A549 (cell line): ENCODE results near the gene ETV7. TPM values are rescaled to one million over a fixed set of nuclear protein-coding genes. Genes with fewer than 3 reads are reported as not detected.

Experiments
- ATAC-seq, 2 experiments: fragments of 200-7000 bp in 1 of 2; fragments of >200 bp in 1 of 2; cut with Nextera tagmentation in 1 of 2; cut with Tn5 transposase in 1 of 2; 3 replicates each; pipeline versions ENCODE4 v1.8.0 to v1.9.1; 2018 to 2020; ENCODE audit warnings: mild to moderate bottlenecking in 1 of 2, moderate library complexity in 1 of 2
- CTCF ChIA-PET: fragments of 300-600 bp; sonication (Branson Sonifier 250); formaldehyde crosslinking; extraction: SDS; loops from one replicate; lab custom pipeline; 2021; ENCODE audit warnings: antibody characterized with exemption, inconsistent platforms; lab: Yijun Ruan, JAX
- POLR2A ChIA-PET: fragments of 350-600 bp; formaldehyde crosslinking; extraction: SDS; loops from one replicate; lab custom pipeline; 2021; ENCODE audit warnings: antibody characterized with exemption, inconsistent platforms; lab: Yijun Ruan, JAX
- DNase-seq, 2 experiments: peaks; one replicate each; pipeline versions ENCODE4 v3.0.0 to v3.0.0-alpha.2; 2011 to 2016; ENCODE audit warnings: low read depth in 1 of 2, low spot score in 1 of 2
- FAIRE-seq: peaks from 2 replicates; lab custom pipeline; 2011; peaks lifted over from hg19 to GRCh38; lab: Jason Lieb, UNC
- H3K27ac ChIP-seq, 2 experiments: fragments of >200 bp; sonication (Bioruptor Twin); formaldehyde crosslinking; 3 replicates each; pipeline ENCODE4 v1.5.1; 2016 to 2017
- H3K4me1 ChIP-seq: fragments of >200 bp; sonication (Bioruptor Twin); formaldehyde crosslinking; 3 replicates; pipeline ENCODE4 v1.6.1; 2016
- H3K4me2 ChIP-seq: fragments of >200 bp; sonication (Bioruptor Twin); formaldehyde crosslinking; 3 replicates; pipeline ENCODE4 v1.6.1; 2016
- H3K4me3 ChIP-seq: fragments of >200 bp; sonication (Bioruptor Twin); formaldehyde crosslinking; 3 replicates; pipeline ENCODE4 v1.5.1; 2016
- H3K9me3 ChIP-seq: fragments of >200 bp; sonication (Bioruptor Twin); formaldehyde crosslinking; 3 replicates; pipeline ENCODE4 v1.6.1; 2016
- ATOH8 ChIP-seq: fragments of 250-450 bp; sonication (Bioruptor Pico); IDR thresholded peaks from 2 replicates; pipeline ENCODE4 v1.5.0; 2020; ENCODE audit warnings: low read depth, mild to moderate bottlenecking, moderate library complexity
- CHD2 ChIP-seq: fragments of 150-350 bp; IDR thresholded peaks from 2 replicates; pipeline ENCODE4 v1.6.1; 2014; ENCODE audit warnings: low read length; ENCODE audit not compliant: partially characterized antibody
- CHD4 ChIP-seq: fragments of 200-600 bp; sonication (generic); IDR thresholded peaks from 2 replicates; pipeline ENCODE4 v1.6.1; 2016; ENCODE audit warnings: antibody characterized with exemption, mild to moderate bottlenecking, borderline replicate concordance
- E2F6 ChIP-seq: IDR thresholded peaks from 2 replicates; pipeline ENCODE4 v1.6.1; 2012; ENCODE audit warnings: low read depth, borderline replicate concordance
- EHF ChIP-seq: fragments of 250-450 bp; sonication (Bioruptor Pico); IDR thresholded peaks from 2 replicates; pipeline ENCODE4 v1.5.0; 2020; ENCODE audit warnings: mild to moderate bottlenecking
- ESRRA ChIP-seq: fragments of 150-350 bp; IDR thresholded peaks from 2 replicates; pipeline ENCODE4 v1.6.1; 2014; ENCODE audit warnings: mild to moderate bottlenecking, low read length, borderline replicate concordance
- FOSB ChIP-seq: fragments of 250-450 bp; sonication (Bioruptor Pico); IDR thresholded peaks from 2 replicates; pipeline ENCODE4 v1.5.0; 2020; ENCODE audit warnings: mild to moderate bottlenecking, moderate library complexity
- FOSL2 ChIP-seq, 2 experiments: fragments of 450-650 bp in 1 of 2; fragments of >200 bp in 1 of 2; sonication (Bioruptor Twin) in 1 of 2; formaldehyde crosslinking; IDR thresholded peaks; 2 replicates each; pipeline versions ENCODE4 v1.5.0 to v1.6.1; 2016 to 2020; ENCODE audit warnings: mild to moderate bottlenecking in 1 of 2, moderate library complexity in 1 of 2
- FOXS1 ChIP-seq: fragments of 250-450 bp; sonication (Bioruptor Pico); IDR thresholded peaks from 2 replicates; pipeline ENCODE4 v1.5.0; 2020; ENCODE audit warnings: mild to moderate bottlenecking, moderate library complexity
- GATA3 ChIP-seq: IDR thresholded peaks from 2 replicates; pipeline ENCODE4 v1.6.1; 2012; ENCODE audit warnings: borderline replicate concordance
- HMGXB4 ChIP-seq: fragments of 250-450 bp; sonication (Bioruptor Pico); IDR thresholded peaks from 2 replicates; pipeline ENCODE4 v1.5.0; 2021; ENCODE audit warnings: mild to moderate bottlenecking, moderate library complexity, borderline replicate concordance
- HOXB13 ChIP-seq: fragments of 250-450 bp; sonication (Bioruptor Pico); IDR thresholded peaks from 2 replicates; pipeline ENCODE4 v1.5.0; 2020; ENCODE audit warnings: low read depth, mild to moderate bottlenecking, moderate library complexity
- JUN ChIP-seq, 2 experiments: fragments of >200 bp; sonication (Bioruptor Twin); formaldehyde crosslinking; IDR thresholded peaks; 2 replicates in 1 of 2; 3 replicates in 1 of 2; pipeline ENCODE4 v1.6.1; 2016 to 2017
- MAFK ChIP-seq: fragments of 450-650 bp; IDR thresholded peaks from 2 replicates; pipeline ENCODE4 v1.6.1; 2014; ENCODE audit not compliant: partially characterized antibody
- MAX ChIP-seq: IDR thresholded peaks from 2 replicates; pipeline ENCODE4 v1.6.1; 2012
- NR3C1 ChIP-seq: fragments of >200 bp; sonication (Bioruptor Twin); formaldehyde crosslinking; IDR thresholded peaks from 3 replicates; pipeline ENCODE4 v1.6.1; 2017
- RCOR1 ChIP-seq: fragments of 150-350 bp; IDR thresholded peaks from 2 replicates; pipeline ENCODE4 v1.6.1; 2014; ENCODE audit warnings: antibody characterized with exemption, low read length, low read depth
- RNF2 ChIP-seq: fragments of 200-600 bp; sonication (generic); IDR thresholded peaks from 2 replicates; pipeline ENCODE4 v1.6.1; 2016; ENCODE audit warnings: low read depth, mild to moderate bottlenecking, antibody characterized with exemption, moderate library complexity, borderline replicate concordance
- SMC3 ChIP-seq: fragments of >200 bp; sonication (Bioruptor Twin); formaldehyde crosslinking; IDR thresholded peaks from 3 replicates; pipeline ENCODE4 v1.6.1; 2018; ENCODE audit warnings: inconsistent platforms
- SREBF2 ChIP-seq: fragments of 450-650 bp; IDR thresholded peaks from 2 replicates; pipeline ENCODE4 v1.6.1; 2014; ENCODE audit warnings: mild to moderate bottlenecking, moderate library complexity
- WGBS: methylation state at CpG from one replicate; pipeline ENCODE4 v1.1.6; 2017; ENCODE audit errors: missing lambda C conversion rate; 5-methylcytosine and 5-hydroxymethylcytosine counted together
- polyA plus RNA-seq, 4 experiments: library from polyadenylated mRNA; depleted of rRNA in 3 of 4; stranded (reverse); fragments of >200 nt; fragmentation: RNase III in 1 of 4; extraction: RNeasy Plus Mini Kit Qiagen cat#74134 plus additional on column Dnase treatment in 1 of 4; gene quantifications; 2 replicates in 3 of 4; 3 replicates in 1 of 4; pipeline ENCODE4 v1.2.3, GENCODE V29; 2011 to 2017

The ETV7 gene
- polyA plus RNA-seq, 2 of the 4 experiments (the other 2 are of a cell fraction) = 0.05 TPM; not detected in 1

GRCh38 chr6:36333931-36334725 lies 53.3 kb downstream of the ETV7 start (continued):
- TF ChIP-seq E2F6 = no peak

- Histone ChIP-seq H3K27ac (no peak overlapping the region), H3K4me1 (no peaks in the 10 kb centered on the region), H3K9me3 (no peaks in the 10 kb centered on the region), H3K4me2 (no peak overlapping the region), H3K4me3 (no peak overlapping the region)
- TF ChIP-seq NR3C1 = no peak
- no peak for TF ChIP-seq HOXB13 (CRISPR knock-in tag)
- TF ChIP-seq CHD2 = no peak
- ATAC-seq = no peak
- CTCF ChIA-PET = interaction anchor here (1.0 to 2.1 kb wide), 3 partner anchors 8 to 31 kb away, joined by 4 to 7 read pairs (median 5); no protein-coding TSS in a partner anchor
- no peak for DNase-seq
- POLR2A ChIA-PET = no interaction called here
- no peak for FAIRE-seq
- WGBS = 58% methylated on average over 8 of the region's 8 CpGs
These were observed 54.1 kb downstream of the ETV7 start for GRCh38 chr6:36333171-36333895.

- no peak overlapping the region for H3K4me2 ChIP-seq
- no peaks in the 10 kb centered on the region for H3K9me3 ChIP-seq
- no peak overlapping the region for H3K4me3 ChIP-seq
- H3K27ac ChIP-seq = no peak overlapping the region
- WGBS = 79% methylated on average over 6 of the region's 6 CpGs
- POLR2A ChIA-PET = no interaction called here
- ATAC-seq (no peak), DNase-seq (no peak), FAIRE-seq (no peak)
- TF ChIP-seq JUN (IDR thresholded peaks at IDR 0.05) (no peak), RNF2 (no peak), SREBF2 (no peak), MAX (no peak), CHD4 (no peak), ATOH8 (no peak), HOXB13 (CRISPR knock-in tag) (no peak), GATA3 (no peak), NR3C1 (no peak), CHD2 (no peak), RCOR1 (no peak), HMGXB4 (CRISPR knock-in tag) (no peak), EHF (no peak), SMC3 (no peak), FOSL2 (IDR thresholded peaks at IDR 0.05) (no peak), FOSL2 (CRISPR knock-in tag; IDR thresholded peaks at IDR 0.05) (no peak), E2F6 (no peak), FOXS1 (CRISPR knock-in tag) (no peak), FOSB (CRISPR knock-in tag) (no peak), MAFK (no peak), ESRRA (no peak)
- CTCF ChIA-PET = interaction anchor here (3.9 kb wide), 1 partner anchor 10 kb away, joined by 16 read pairs; no protein-coding TSS in a partner anchor
- no peaks in the 10 kb centered on the region for H3K4me1 ChIP-seq
These were observed 56.1 kb downstream of the ETV7 start for GRCh38 chr6:36331381-36331780.
